AG09319 (cell line): ENCODE results near the gene CACNA2D3.

ENCODE experiments used
- DNase-seq: peaks from one replicate; pipeline ENCODE4 v3.0.0-alpha.2; 2010; ENCODE audit warnings: low read depth; ENCODE audit errors: extremely low read depth
- TF ChIP-seq, protein P1 (sequence below): IDR thresholded peaks from 2 replicates; pipeline ENCODE4 v1.5.1; 2011; ENCODE audit warnings: low read depth, mild to moderate bottlenecking, inconsistent platforms, low read length, moderate library complexity

Gene CACNA2D3

DNA sequence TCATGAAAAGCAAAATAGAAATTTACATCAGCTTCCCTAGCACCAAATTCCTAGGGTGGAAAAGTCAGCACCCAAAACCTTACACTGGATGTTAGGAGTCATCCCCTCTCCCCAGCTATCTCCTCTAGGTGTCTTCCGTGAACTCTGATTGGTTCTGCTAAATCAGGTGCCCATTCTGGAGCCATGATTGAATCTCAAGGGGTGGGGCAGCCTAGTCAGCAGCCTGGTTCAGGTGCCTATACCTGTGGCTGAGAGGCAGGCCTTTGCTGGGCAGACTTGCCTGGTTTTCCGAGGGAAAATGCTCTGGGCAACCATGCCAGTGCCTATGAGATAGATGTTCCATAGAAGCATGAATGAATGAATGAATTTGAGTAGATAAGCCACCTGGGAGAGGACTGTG is 468.8 kb downstream of the CACNA2D3 start:
- TF ChIP-seq, protein P1, sequence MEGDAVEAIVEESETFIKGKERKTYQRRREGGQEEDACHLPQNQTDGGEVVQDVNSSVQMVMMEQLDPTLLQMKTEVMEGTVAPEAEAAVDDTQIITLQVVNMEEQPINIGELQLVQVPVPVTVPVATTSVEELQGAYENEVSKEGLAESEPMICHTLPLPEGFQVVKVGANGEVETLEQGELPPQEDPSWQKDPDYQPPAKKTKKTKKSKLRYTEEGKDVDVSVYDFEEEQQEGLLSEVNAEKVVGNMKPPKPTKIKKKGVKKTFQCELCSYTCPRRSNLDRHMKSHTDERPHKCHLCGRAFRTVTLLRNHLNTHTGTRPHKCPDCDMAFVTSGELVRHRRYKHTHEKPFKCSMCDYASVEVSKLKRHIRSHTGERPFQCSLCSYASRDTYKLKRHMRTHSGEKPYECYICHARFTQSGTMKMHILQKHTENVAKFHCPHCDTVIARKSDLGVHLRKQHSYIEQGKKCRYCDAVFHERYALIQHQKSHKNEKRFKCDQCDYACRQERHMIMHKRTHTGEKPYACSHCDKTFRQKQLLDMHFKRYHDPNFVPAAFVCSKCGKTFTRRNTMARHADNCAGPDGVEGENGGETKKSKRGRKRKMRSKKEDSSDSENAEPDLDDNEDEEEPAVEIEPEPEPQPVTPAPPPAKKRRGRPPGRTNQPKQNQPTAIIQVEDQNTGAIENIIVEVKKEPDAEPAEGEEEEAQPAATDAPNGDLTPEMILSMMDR = no peak
- no peak for DNase-seq

DNA sequence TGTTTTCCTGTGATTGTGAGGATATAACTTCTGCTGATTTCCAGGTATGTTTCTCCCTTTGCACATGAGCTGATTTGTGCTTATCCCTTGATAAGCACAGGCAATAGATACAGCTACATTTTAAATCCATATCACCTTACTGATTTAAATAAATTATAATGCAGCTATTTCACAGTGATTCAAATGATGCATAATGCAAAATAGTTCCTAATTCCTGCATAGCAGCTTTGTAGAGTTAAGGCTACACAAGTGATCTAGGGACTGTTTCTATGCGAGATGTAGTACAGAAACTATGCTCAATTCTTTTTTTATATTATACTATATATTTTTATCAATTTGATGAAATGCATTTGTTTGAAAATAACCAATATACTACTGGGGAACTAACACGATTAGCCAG is 471.3 kb downstream of the CACNA2D3 start:
- TF ChIP-seq, protein P1 = no peak

DNA sequence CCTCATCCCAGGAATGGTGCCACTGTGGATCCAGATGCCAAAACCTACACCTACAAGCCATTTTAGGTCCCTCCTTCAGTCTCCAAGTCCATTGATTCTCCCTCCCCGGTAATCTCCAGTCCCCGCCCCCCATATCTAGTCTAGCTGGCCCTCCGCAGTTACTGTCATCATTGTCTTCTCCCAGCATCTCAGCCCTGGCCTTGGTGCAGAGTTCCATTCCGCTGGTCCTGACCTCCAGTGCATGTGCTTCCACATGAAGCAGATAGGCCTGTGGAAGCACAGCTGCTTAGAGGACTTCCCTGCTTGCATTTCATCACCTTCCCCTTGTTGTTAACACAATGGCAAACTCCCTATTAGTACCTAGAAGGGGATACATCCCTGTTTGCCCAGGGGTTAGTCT is 473.7 kb downstream of the CACNA2D3 start:
- no peak for DNase-seq
- TF ChIP-seq, protein P1 = no peak

More for the DNA sequence above, 471.3 kb downstream of the CACNA2D3 start:
- no peak for DNase-seq

DNA sequence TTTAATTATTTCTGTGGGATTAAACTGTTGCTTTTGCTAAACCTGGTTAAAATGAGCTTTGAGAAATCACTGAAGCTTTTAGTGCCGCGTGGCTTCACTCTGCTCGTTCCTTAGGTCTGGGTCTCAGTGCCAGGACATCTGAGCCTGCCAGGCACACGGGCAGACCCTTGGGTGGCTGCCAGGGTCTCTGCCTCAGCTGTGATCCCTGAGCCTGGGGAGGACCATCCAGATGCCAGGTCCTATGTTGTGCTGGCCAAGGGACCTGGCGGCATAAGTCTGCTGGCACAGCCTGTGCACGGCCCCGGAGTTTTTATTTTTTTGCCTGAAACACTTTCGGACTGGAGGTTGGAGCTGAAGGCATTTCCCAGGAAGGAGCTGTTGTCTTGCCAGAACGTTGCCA is 477.4 kb downstream of the CACNA2D3 start:
- DNase-seq = no peak
- TF ChIP-seq, protein P1 = no peak

DNA sequence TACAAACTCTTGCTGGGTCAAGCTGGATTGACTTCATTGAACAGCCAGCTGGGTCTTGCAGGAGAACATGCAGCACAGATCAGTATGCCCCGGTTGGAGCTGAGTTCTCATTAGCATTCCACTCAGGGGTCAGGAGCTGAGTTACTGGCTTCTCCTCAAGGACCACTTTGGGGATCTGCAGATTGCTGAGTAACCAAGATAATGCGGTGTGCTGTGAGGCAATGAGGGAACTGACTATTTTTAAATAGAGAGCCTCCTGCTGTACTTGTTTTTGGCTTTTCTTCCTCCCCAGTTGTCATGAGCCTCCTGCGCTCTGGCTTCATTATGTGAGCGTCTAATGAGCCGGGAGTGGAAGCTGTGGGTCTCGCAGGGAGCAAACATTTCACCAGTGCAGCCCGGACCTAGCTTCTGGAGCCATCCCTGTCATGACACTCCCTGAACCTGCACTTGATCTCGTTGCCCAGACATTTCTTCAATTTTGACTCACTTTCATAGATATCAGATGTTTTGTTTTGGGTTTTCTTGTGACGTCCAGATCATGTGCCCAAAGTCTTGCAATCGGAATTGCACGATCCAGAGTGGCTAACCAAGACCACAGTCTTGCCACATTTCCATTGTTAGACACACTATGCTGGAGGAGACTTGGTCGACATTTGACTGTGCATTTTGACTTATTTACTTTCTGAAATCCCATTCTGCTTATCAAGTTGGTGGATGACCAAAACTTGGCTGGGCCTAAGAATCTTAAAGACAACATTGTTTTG is 478.3 kb downstream of the CACNA2D3 start:
- TF ChIP-seq, protein P1 = no peak
- no peak for DNase-seq

DNA sequence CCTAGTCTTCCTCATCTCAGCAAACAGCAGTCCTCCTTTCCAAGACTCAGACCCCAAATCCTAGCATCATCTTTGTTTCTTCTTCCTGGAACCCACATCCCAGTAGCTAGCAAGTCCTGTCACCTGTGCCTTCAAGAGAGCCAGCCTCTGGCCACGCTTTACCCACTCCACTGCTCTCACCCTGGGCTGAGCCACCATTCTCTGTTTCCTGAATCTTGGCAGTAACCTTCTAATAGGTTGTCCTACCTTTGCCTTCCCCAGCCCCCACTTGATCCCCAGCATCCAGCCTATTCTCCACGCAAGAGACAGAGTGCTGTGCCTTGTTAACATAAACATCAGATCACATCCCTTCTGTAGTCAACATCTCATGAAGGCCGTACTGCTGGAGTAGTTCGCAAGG is 482.1 kb downstream of the CACNA2D3 start:
- no peak for DNase-seq
- TF ChIP-seq, protein P1 = no peak

DNA sequence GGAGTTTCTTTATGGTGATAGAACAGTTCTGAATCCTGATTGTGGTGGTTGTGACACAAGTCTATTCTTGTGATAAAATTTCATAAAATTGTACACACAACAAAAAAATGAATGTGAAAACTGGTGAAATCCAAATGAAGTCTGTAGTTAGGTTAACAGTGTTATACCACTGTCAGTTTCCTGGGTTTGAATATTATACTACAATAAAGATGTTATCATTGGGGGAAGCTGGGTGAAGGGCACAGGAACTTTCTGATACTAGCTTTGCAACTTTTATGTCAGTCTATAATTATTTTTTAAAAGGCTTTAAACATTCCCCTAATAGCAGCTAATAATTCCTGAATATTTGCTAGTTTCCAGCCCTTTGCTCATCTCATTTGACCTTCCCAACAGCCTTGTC is 485.7 kb downstream of the CACNA2D3 start:
- TF ChIP-seq, protein P1 = no peak

More for the DNA sequence above, 485.7 kb downstream of the CACNA2D3 start:
- DNase-seq = no peak
